Measurements from ENCODE around the gene PDZD2. TPM values are rescaled to one million over a fixed set of nuclear protein-coding genes. Genes with fewer than 3 reads are reported as not detected.

The PDZD2 gene
- total and polyA plus RNA-seq, 2 experiments from 2014 or later: 8.3 to 16.9 TPM

- Histone ChIP-seq H4K20me1 (replicated peaks; ENCODE audit: insufficient read depth) (no peaks in the 10 kb centered on the region), H3K27me3 (ENCODE audit: insufficient read depth) (no peaks in the 10 kb centered on the region), H3F3A (replicated peaks; ENCODE audit: low read depth) (no peaks in the 10 kb centered on the region), H2AFZ (no peak overlapping the region), H3K4me3 (no peak overlapping the region), H3K4me2 (no peak overlapping the region), H3K9me2 (ENCODE audit: insufficient read depth) (no peaks in the 10 kb centered on the region), H3K27ac (ENCODE audit: low read depth) (no peak overlapping the region), H3K4me1 (ENCODE audit: insufficient read depth) (no peaks in the 10 kb centered on the region), H3K36me3 (ENCODE audit: insufficient read depth) (no peaks in the 10 kb centered on the region), H3K79me2 (replicated peaks; ENCODE audit: insufficient read depth) (no peaks in the 10 kb centered on the region)
- Mint-ChIP-seq H3K4me1 (peaks cover 6% of the 10 kb centered on the region), H3K9me3 (no peaks in the 10 kb centered on the region), H3K27ac (no peak overlapping the region), H3K27me3 (ENCODE audit: insufficient read depth, low read depth, poor library complexity) (peaks cover 1% of the 10 kb centered on the region), H3K36me3 (ENCODE audit: low read depth) (no peaks in the 10 kb centered on the region), H3K4me3 (no peak overlapping the region)
- peak; percentile 38; the same call in 2 of the 3 replicates for ATAC-seq
- DNase-seq (ENCODE audit: low spot score): peak; percentile 47
- TF ChIP-seq CREB1 (CRISPR knock-in tag; IDR thresholded peaks at IDR 0.05; ENCODE audit: low read depth) (no peak), POLR2AphosphoS5 (IDR thresholded peaks at IDR 0.05; ENCODE audit: low read depth) (no peak), ETS1 (IDR thresholded peaks at IDR 0.05) (no peak), ZNF331 (CRISPR knock-in tag; IDR thresholded peaks at IDR 0.05; ENCODE audit: low read depth) (no peak), ZNF462 (CRISPR knock-in tag; IDR thresholded peaks at IDR 0.05) (no peak), REST (IDR thresholded peaks at IDR 0.05; ENCODE audit: unreplicated experiment) (no peak), JUNB (IDR thresholded peaks at IDR 0.05; ENCODE audit: unreplicated experiment) (no peak), STAT1 (IDR thresholded peaks at IDR 0.05; ENCODE audit: unreplicated experiment) (no peak), ZNF114 (CRISPR knock-in tag; IDR thresholded peaks at IDR 0.05) (no peak), CTCF (conservative IDR thresholded peaks at IDR 0.05; ENCODE audit: low read depth in 2 of 2) (no peak), EZH2phosphoT487 (IDR thresholded peaks at IDR 0.05; ENCODE audit: unreplicated experiment) (no peak), EZH2 (IDR thresholded peaks at IDR 0.05; ENCODE audit: low read depth, unreplicated experiment) (no peak), NANOG (IDR thresholded peaks at IDR 0.05; ENCODE audit: borderline replicate concordance) (no peak)
These were observed 181.1 kb downstream of the PDZD2 start for GRCh38 chr5:31819926-31820516.

Measured in GM23338 (cell line).